ENCODE measurements around the gene PCDHA5.
"Not testable (repeated sequence)": the region's sequence is repeated elsewhere in the genome, so short reads cannot be mapped to it uniquely, and the experiment has no call there.

PCDHA5 gene

GRCh38 chr5:140835622-140836510 lies 14.5 kb downstream of the PCDHA5 start:
- TF ChIP-seq CTCF (IDR thresholded peaks at IDR 0.05; ENCODE audit: low read depth, low read length, missing control alignments): no peak
- Histone ChIP-seq H3K27me3 (replicated peaks) (no peaks in the 10 kb centered on the region), H3K27ac (no peak overlapping the region), H3K36me3 (replicated peaks) (no peaks in the 10 kb centered on the region), H3K4me3 (ENCODE audit: low read depth, low read length) (no peak overlapping the region)
- in situ Hi-C loops (cut with HindIII; ENCODE audit: low pct_ligation_motif_present, low sequenced_read_pairs): no loop called here
- DNase-seq: no peak

- H3K4me3 ChIP-seq (ENCODE audit: low read depth, low read length): no peak within 1 kb of the TSS
- in situ Hi-C loops (cut with HindIII; ENCODE audit: low pct_ligation_motif_present, low sequenced_read_pairs): no loop called here
- peak; percentile 46 for TF ChIP-seq CTCF (IDR thresholded peaks at IDR 0.05; ENCODE audit: low read depth, low read length, missing control alignments)
- no peak within 1 kb of the TSS for H3K27ac ChIP-seq
- H3K36me3 ChIP-seq (replicated peaks): no peaks in the 10 kb centered on the region
- no peaks in the 10 kb centered on the region for H3K27me3 ChIP-seq (replicated peaks)
- DNase-seq: no peak
Observed at GRCh38 chr5:140840978-140841962, 19.9 kb downstream of the PCDHA5 start, which contains the start of gene PCDHA8. TSS of gene PCDHA8 (plus strand) at chr5:140841187. CDS start at chr5:140841322, 135 bp downstream.

- Histone ChIP-seq H3K27ac (no peak overlapping the region), H3K36me3 (replicated peaks) (no peaks in the 10 kb centered on the region), H3K27me3 (replicated peaks) (no peaks in the 10 kb centered on the region), H3K4me3 (ENCODE audit: low read depth, low read length) (no peak overlapping the region)
- DNase-seq: no peak
- TF ChIP-seq CTCF (IDR thresholded peaks at IDR 0.05; ENCODE audit: low read depth, low read length, missing control alignments): no peak
- in situ Hi-C loops (cut with HindIII; ENCODE audit: low pct_ligation_motif_present, low sequenced_read_pairs): no loop called here
Observed at GRCh38 chr5:140842798-140843733, 21.7 kb downstream of the PCDHA5 start.

GRCh38 chr5:140848139-140849102 lies 27.0 kb downstream of the PCDHA5 start, which contains the start of gene PCDHA9:
TSS of gene PCDHA9 (plus strand) at chr5:140848382. CDS start at chr5:140848496, 114 bp downstream.
- DNase-seq; H3K4me3 ChIP-seq (ENCODE audit: low read depth, low read length); in situ Hi-C loops (cut with HindIII; ENCODE audit: low pct_ligation_motif_present, low sequenced_read_pairs); H3K27me3 ChIP-seq (replicated peaks); H3K36me3 ChIP-seq (replicated peaks); H3K27ac ChIP-seq: not testable (repeated sequence)
- peak; percentile 7 for TF ChIP-seq CTCF (IDR thresholded peaks at IDR 0.05; ENCODE audit: low read depth, low read length, missing control alignments)

- in situ Hi-C loops (cut with HindIII; ENCODE audit: low pct_ligation_motif_present, low sequenced_read_pairs); DNase-seq; H3K27ac ChIP-seq; H3K4me3 ChIP-seq (ENCODE audit: low read depth, low read length); H3K27me3 ChIP-seq (replicated peaks); H3K36me3 ChIP-seq (replicated peaks): not testable (repeated sequence)
Observed at GRCh38 chr5:140849831-140850634, 28.6 kb downstream of the PCDHA5 start.

Measured in brain microvascular endothelial cell (primary cell).